Measurements from ENCODE around the gene VCL.

- TF ChIP-seq GATA3 (IDR thresholded peaks at IDR 0.05; ENCODE audit: low read depth, low read length): no peak
- TF ChIP-seq GATA2 (IDR thresholded peaks at IDR 0.05; ENCODE audit: low read depth, low read length): no peak
These were observed 98.9 kb downstream of the VCL start for GRCh38 chr10:74096777-74097176.

All from SH-SY5Y (cell line).